SK-N-SH (cell line): ENCODE measurements around the gene CHCHD6. TPM values are rescaled to one million over a fixed set of nuclear protein-coding genes. Genes with fewer than 3 reads are reported as not detected.

ENCODE experiments used
- CTCF ChIA-PET: fragments of 300-600, 350-600 bp; formaldehyde crosslinking; extraction: SDS; loops from one replicate; lab custom pipeline; 2021; lab: Yijun Ruan, JAX
- POLR2A ChIA-PET: fragments of 350-600 bp; sonication (Branson Sonifier 250); formaldehyde crosslinking; extraction: SDS; loops from one replicate; lab custom pipeline; 2020; ENCODE audit warnings: antibody characterized with exemption, inconsistent platforms; lab: Yijun Ruan, JAX
- DNase-seq: peaks from one replicate; pipeline ENCODE4 v3.0.0; 2012
- H2AFZ ChIP-seq: fragments of 200-600 bp; sonication (generic); 2 replicates; pipeline ENCODE4 v1.8.1; 2016; ENCODE audit warnings: antibody characterized with exemption, mild to moderate bottlenecking, low read depth
- H3F3A ChIP-seq: fragments of 200-600 bp; sonication (generic); replicated peaks from 2 replicates; pipeline ENCODE3; 2016; ENCODE audit warnings: antibody characterized with exemption, mild to moderate bottlenecking; ENCODE audit not compliant: insufficient read depth
- H3K27ac ChIP-seq, 2 experiments: fragments of 200-500 bp in 1 of 2; fragments of 200-600 bp in 1 of 2; sonication (Bioruptor generic) in 1 of 2; sonication (generic), shearing (Covaris generic) in 1 of 2; 2 replicates each; pipeline versions ENCODE4 v1.5.1 to v1.6.1; 2014 to 2016; ENCODE audit warnings: low read depth in 2 of 2, inconsistent platforms in 1 of 2, low read length in 1 of 2, mild to moderate bottlenecking in 1 of 2, mixed read lengths in 1 of 2
- H3K27me3 ChIP-seq: fragments of 200-600 bp; sonication (generic), shearing (Covaris generic); 2 replicates; pipeline ENCODE4 v1.6.1; 2016; ENCODE audit warnings: mixed run types; ENCODE audit not compliant: insufficient read depth
- H3K36me3 ChIP-seq, 2 experiments: fragments of 200-500 bp in 1 of 2; fragments of 200-600 bp in 1 of 2; sonication (Bioruptor generic) in 1 of 2; sonication (generic) in 1 of 2; replicated peaks in 1 of 2; 2 replicates each; pipeline versions ENCODE3 to v1.5.1; 2014 to 2016; ENCODE audit warnings: low read length in 1 of 2, mild to moderate bottlenecking in 1 of 2; ENCODE audit not compliant: insufficient read depth in 2 of 2, control insufficient read depth in 1 of 2
- H3K4me1 ChIP-seq, 2 experiments: fragments of 200-500 bp in 1 of 2; fragments of 200-600 bp in 1 of 2; sonication (Bioruptor generic) in 1 of 2; sonication (generic), shearing (Covaris generic) in 1 of 2; 2 replicates each; pipeline versions ENCODE4 v1.5.1 to v1.6.1; 2014 to 2016; ENCODE audit warnings: low read depth in 1 of 2, low read length in 1 of 2, mixed run types in 1 of 2; ENCODE audit not compliant: insufficient read depth in 2 of 2, control insufficient read depth in 1 of 2
- H3K4me2 ChIP-seq: fragments of 200-600 bp; sonication (generic), shearing (Covaris generic); 2 replicates; pipeline ENCODE4 v1.6.1; 2017; ENCODE audit warnings: mixed run types
- H3K4me3 ChIP-seq, 2 experiments: fragments of 200-500 bp in 1 of 2; fragments of 200-600 bp in 1 of 2; sonication (Bioruptor generic) in 1 of 2; sonication (generic), shearing (Covaris generic) in 1 of 2; 2 replicates each; pipeline versions ENCODE4 v1.5.1 to v1.8.1; 2014 to 2016; ENCODE audit warnings: low read depth in 2 of 2, inconsistent platforms in 1 of 2, low read length in 1 of 2, mild to moderate bottlenecking in 1 of 2, mixed read lengths in 1 of 2, moderate library complexity in 1 of 2
- H3K79me2 ChIP-seq: fragments of 200-600 bp; sonication (generic); 2 replicates; pipeline ENCODE4 v1.8.1; 2017; ENCODE audit warnings: mild to moderate bottlenecking; ENCODE audit not compliant: insufficient read depth
- H3K9ac ChIP-seq: fragments of 200-600 bp; sonication (generic); 2 replicates; pipeline ENCODE4 v1.6.1; 2017; ENCODE audit warnings: mixed run types
- H3K9me2 ChIP-seq: fragments of 200-600 bp; sonication (generic); 2 replicates; pipeline ENCODE4 v1.6.1; 2017; ENCODE audit warnings: mixed run types
- H3K9me3 ChIP-seq: fragments of 200-600 bp; sonication (generic); 2 replicates; pipeline ENCODE4 v1.6.1; 2017; ENCODE audit warnings: mixed run types, mild to moderate bottlenecking, moderate library complexity
- H4K20me1 ChIP-seq: fragments of 200-600 bp; sonication (generic); 2 replicates; pipeline ENCODE4 v1.6.1; 2017; ENCODE audit warnings: mild to moderate bottlenecking, mixed run types; ENCODE audit not compliant: insufficient read depth
- EP300 ChIP-seq, 2 experiments: IDR thresholded peaks; 2 replicates each; pipeline versions ENCODE4 v1.4.0 to v1.6.1; 2012; ENCODE audit warnings: borderline replicate concordance in 1 of 2, low read depth in 1 of 2, low read length in 1 of 2
- EZH2phosphoT487 ChIP-seq: fragments of 200-600 bp; sonication (generic); IDR thresholded peaks from 2 replicates; pipeline ENCODE4 v1.6.1; 2017; ENCODE audit warnings: low read depth, mixed run types, mild to moderate bottlenecking, antibody characterized with exemption, moderate library complexity, borderline replicate concordance
- FOXM1 ChIP-seq: IDR thresholded peaks from 2 replicates; pipeline ENCODE4 v1.4.0; 2012; ENCODE audit warnings: low read depth, mild to moderate bottlenecking
- GATA2 ChIP-seq: sonication (generic); formaldehyde crosslinking; IDR thresholded peaks from 2 replicates; pipeline ENCODE4 v1.5.0; 2020; ENCODE audit warnings: mild to moderate bottlenecking, missing genetic modification reagents
- JUND ChIP-seq: IDR thresholded peaks from 2 replicates; pipeline ENCODE4 v1.4.0; 2012
- MXI1 ChIP-seq: IDR thresholded peaks from 2 replicates; pipeline ENCODE4 v1.6.1; 2012; ENCODE audit warnings: mild to moderate bottlenecking, low read depth, low read length, improper control_type of control experiment
- NFIC ChIP-seq: IDR thresholded peaks from 2 replicates; pipeline ENCODE4 v1.4.0; 2012; ENCODE audit warnings: borderline replicate concordance
- RFX5 ChIP-seq: IDR thresholded peaks from 2 replicates; pipeline ENCODE4 v1.6.1; 2012; ENCODE audit warnings: mild to moderate bottlenecking, improper control_type of control experiment, low read length
- RXRA ChIP-seq: IDR thresholded peaks from 2 replicates; pipeline ENCODE4 v1.4.0; 2012; ENCODE audit warnings: low read depth, mild to moderate bottlenecking, borderline replicate concordance
- TEAD4 ChIP-seq: IDR thresholded peaks from 2 replicates; pipeline ENCODE4 v1.4.0; 2012; ENCODE audit warnings: mild to moderate bottlenecking, borderline replicate concordance; ENCODE audit not compliant: insufficient read depth
- YY1 ChIP-seq: IDR thresholded peaks from 2 replicates; pipeline ENCODE4 v1.4.0; 2012; ENCODE audit warnings: low read depth, mild to moderate bottlenecking
- WGBS: methylation state at CpG from one replicate; pipeline ENCODE4 v1.1.6; 2017; ENCODE audit warnings: low lambda C conversion rate; 5-methylcytosine and 5-hydroxymethylcytosine counted together
- polyA plus RNA-seq, 3 experiments: library from polyadenylated mRNA; depleted of rRNA; stranded (reverse); fragments of >200 nt; gene quantifications; 2 replicates each; pipeline ENCODE4 v1.2.3, GENCODE V29; 2012
- TF ChIP-seq, protein P1 (sequence below): fragments of 200-600 bp; sonication (generic); IDR thresholded peaks from 2 replicates; pipeline ENCODE4 v1.6.1; 2017; ENCODE audit warnings: antibody characterized with exemption, mild to moderate bottlenecking, moderate library complexity
- TF ChIP-seq, protein P2 (sequence below): IDR thresholded peaks from 2 replicates; pipeline ENCODE4 v1.4.0; 2012; ENCODE audit warnings: low read depth, borderline replicate concordance
- TF ChIP-seq, protein P3 (sequence below): fragments of 150-350 bp; IDR thresholded peaks from 2 replicates; pipeline ENCODE4 v1.6.1; 2017; ENCODE audit warnings: antibody characterized with exemption, low read length, low read depth, borderline replicate concordance
- TF ChIP-seq, protein P4 (sequence below): IDR thresholded peaks from 2 replicates; pipeline ENCODE4 v1.6.1; 2012; ENCODE audit warnings: mild to moderate bottlenecking, low read depth, low read length, moderate library complexity

The CHCHD6 gene
- polyA plus RNA-seq, 1 of the 3 experiments (the other 2 are of a cell fraction): 42.5 TPM

DNA sequence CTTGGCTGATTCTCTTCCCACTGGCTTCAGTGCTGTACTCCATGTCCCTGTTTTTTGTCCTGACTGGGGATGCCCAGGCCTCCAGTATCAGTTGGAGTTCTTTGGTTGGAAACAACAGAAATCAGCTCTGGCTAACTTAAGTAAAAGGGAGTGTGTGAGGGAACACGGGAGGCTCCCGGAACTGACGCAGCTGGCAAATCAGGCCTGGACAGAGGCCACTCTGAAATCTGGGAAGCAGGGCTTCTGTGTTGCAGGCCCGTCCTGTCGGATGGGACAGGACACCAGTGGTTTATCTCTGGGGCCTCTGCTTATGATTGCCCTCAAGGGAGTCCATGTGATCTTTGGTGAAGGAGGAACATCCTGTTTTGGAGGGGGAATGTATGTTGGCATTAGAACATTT lies 124.3 kb downstream of the CHCHD6 start:
- CTCF ChIA-PET: no interaction called here
- Histone ChIP-seq H3K4me2 (no peak overlapping the region), H3K27me3 (no peaks in the 10 kb centered on the region)

DNA sequence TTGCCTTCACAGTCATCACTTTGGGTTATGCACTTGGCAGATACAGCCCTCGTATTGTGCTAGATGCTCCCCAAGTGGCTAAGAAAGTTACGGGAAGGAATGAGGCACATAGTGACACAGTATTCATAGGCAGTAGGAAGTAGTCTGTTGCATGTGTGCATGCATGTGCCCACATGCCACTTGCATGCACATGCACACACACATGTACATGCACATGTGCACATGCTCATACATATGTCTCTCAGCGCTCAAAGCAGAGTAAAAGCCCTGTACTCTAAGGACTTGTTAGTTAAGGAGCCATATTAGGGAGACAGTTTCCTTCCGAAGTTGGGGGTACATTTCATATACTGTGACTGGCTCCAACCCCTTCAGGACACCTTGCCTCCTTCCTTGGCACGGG lies 128.9 kb downstream of the CHCHD6 start:
- H3K9ac ChIP-seq: no peak overlapping the region
- H2AFZ ChIP-seq: no peak overlapping the region
- H3K4me3 ChIP-seq: no peak overlapping the region
- no peaks in the 10 kb centered on the region for H3K36me3 ChIP-seq
- H3K27ac ChIP-seq: no peak overlapping the region
- ChIA-PET CTCF (no interaction called here), POLR2A (no interaction called here)
- 100% methylated on average over 5 of the region's 5 CpGs for WGBS
- no peak for DNase-seq
- no peaks in the 10 kb centered on the region for H3K9me2 ChIP-seq
- no peaks in the 10 kb centered on the region for H3K27me3 ChIP-seq
- H4K20me1 ChIP-seq: no peaks in the 10 kb centered on the region
- no peak overlapping the region for H3K4me2 ChIP-seq
- TF ChIP-seq, protein P1, sequence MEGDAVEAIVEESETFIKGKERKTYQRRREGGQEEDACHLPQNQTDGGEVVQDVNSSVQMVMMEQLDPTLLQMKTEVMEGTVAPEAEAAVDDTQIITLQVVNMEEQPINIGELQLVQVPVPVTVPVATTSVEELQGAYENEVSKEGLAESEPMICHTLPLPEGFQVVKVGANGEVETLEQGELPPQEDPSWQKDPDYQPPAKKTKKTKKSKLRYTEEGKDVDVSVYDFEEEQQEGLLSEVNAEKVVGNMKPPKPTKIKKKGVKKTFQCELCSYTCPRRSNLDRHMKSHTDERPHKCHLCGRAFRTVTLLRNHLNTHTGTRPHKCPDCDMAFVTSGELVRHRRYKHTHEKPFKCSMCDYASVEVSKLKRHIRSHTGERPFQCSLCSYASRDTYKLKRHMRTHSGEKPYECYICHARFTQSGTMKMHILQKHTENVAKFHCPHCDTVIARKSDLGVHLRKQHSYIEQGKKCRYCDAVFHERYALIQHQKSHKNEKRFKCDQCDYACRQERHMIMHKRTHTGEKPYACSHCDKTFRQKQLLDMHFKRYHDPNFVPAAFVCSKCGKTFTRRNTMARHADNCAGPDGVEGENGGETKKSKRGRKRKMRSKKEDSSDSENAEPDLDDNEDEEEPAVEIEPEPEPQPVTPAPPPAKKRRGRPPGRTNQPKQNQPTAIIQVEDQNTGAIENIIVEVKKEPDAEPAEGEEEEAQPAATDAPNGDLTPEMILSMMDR: no peak
- no peak for TF ChIP-seq GATA2 (CRISPR knock-in tag)
- no peak for TF ChIP-seq NFIC
- TF ChIP-seq, protein P2, sequence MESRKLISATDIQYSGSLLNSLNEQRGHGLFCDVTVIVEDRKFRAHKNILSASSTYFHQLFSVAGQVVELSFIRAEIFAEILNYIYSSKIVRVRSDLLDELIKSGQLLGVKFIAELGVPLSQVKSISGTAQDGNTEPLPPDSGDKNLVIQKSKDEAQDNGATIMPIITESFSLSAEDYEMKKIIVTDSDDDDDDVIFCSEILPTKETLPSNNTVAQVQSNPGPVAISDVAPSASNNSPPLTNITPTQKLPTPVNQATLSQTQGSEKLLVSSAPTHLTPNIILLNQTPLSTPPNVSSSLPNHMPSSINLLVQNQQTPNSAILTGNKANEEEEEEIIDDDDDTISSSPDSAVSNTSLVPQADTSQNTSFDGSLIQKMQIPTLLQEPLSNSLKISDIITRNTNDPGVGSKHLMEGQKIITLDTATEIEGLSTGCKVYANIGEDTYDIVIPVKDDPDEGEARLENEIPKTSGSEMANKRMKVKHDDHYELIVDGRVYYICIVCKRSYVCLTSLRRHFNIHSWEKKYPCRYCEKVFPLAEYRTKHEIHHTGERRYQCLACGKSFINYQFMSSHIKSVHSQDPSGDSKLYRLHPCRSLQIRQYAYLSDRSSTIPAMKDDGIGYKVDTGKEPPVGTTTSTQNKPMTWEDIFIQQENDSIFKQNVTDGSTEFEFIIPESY: no peak
- TF ChIP-seq TEAD4: no peak
- TF ChIP-seq, protein P3, sequence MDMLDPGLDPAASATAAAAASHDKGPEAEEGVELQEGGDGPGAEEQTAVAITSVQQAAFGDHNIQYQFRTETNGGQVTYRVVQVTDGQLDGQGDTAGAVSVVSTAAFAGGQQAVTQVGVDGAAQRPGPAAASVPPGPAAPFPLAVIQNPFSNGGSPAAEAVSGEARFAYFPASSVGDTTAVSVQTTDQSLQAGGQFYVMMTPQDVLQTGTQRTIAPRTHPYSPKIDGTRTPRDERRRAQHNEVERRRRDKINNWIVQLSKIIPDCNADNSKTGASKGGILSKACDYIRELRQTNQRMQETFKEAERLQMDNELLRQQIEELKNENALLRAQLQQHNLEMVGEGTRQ: no peak
- TF ChIP-seq, protein P4, sequence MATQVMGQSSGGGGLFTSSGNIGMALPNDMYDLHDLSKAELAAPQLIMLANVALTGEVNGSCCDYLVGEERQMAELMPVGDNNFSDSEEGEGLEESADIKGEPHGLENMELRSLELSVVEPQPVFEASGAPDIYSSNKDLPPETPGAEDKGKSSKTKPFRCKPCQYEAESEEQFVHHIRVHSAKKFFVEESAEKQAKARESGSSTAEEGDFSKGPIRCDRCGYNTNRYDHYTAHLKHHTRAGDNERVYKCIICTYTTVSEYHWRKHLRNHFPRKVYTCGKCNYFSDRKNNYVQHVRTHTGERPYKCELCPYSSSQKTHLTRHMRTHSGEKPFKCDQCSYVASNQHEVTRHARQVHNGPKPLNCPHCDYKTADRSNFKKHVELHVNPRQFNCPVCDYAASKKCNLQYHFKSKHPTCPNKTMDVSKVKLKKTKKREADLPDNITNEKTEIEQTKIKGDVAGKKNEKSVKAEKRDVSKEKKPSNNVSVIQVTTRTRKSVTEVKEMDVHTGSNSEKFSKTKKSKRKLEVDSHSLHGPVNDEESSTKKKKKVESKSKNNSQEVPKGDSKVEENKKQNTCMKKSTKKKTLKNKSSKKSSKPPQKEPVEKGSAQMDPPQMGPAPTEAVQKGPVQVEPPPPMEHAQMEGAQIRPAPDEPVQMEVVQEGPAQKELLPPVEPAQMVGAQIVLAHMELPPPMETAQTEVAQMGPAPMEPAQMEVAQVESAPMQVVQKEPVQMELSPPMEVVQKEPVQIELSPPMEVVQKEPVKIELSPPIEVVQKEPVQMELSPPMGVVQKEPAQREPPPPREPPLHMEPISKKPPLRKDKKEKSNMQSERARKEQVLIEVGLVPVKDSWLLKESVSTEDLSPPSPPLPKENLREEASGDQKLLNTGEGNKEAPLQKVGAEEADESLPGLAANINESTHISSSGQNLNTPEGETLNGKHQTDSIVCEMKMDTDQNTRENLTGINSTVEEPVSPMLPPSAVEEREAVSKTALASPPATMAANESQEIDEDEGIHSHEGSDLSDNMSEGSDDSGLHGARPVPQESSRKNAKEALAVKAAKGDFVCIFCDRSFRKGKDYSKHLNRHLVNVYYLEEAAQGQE: no peak
- TF ChIP-seq RFX5: no peak
- TF ChIP-seq JUND: no peak
- TF ChIP-seq YY1: no peak
- TF ChIP-seq RXRA: no peak
- no peak for TF ChIP-seq EZH2phosphoT487
- TF ChIP-seq EP300 (IDR thresholded peaks at IDR 0.05; ENCODE audit: borderline replicate concordance in 1 of 2, low read depth in 1 of 2, low read length in 1 of 2): no peak
- TF ChIP-seq FOXM1: no peak
- H3F3A ChIP-seq: peaks cover 5% of the 10 kb centered on the region
- H3K79me2 ChIP-seq: no peaks in the 10 kb centered on the region
- H3K4me1 ChIP-seq: peaks cover 7 to 11% of the 10 kb centered on the region in 2 experiments; a peak in 3 of 4 replicates
- no peaks in the 10 kb centered on the region for H3K9me3 ChIP-seq

More for the DNA sequence above, 124.3 kb downstream of the CHCHD6 start:
- Histone ChIP-seq H3K79me2 (no peaks in the 10 kb centered on the region; the same call in 1 of the 2 replicates), H3F3A (no peaks in the 10 kb centered on the region), H3K4me3 (no peak overlapping the region), H4K20me1 (no peaks in the 10 kb centered on the region), H3K9me3 (peaks cover 4% of the 10 kb centered on the region; the same call in 1 of the 2 replicates), H3K27ac (no peak overlapping the region), H3K9me2 (no peaks in the 10 kb centered on the region), H3K4me1 (no peaks in the 10 kb centered on the region; a peak in 1 of 4 replicates), H2AFZ (no peak overlapping the region), H3K36me3 (no peaks in the 10 kb centered on the region), H3K9ac (no peak overlapping the region)
- TF ChIP-seq MXI1: no peak
- TF ChIP-seq EZH2phosphoT487: no peak
- no CpG with 5 or more reads among the region's 5 CpGs for WGBS
- DNase-seq: no peak
- POLR2A ChIA-PET: no interaction called here
